HL-60 (cell line): ENCODE data around the gene GAS6.

Experiments
- DNase-seq, 2 experiments: peaks; one replicate each; pipeline ENCODE4 v3.0.0-alpha.2; 2010 to 2020; ENCODE audit warnings: low read depth in 1 of 2, low spot score in 1 of 2
- H3K27ac ChIP-seq: fragments of 250-450 bp; sonication (Bioruptor Pico); replicated peaks from 2 replicates; pipeline ENCODE4 v1.5.1; 2020; ENCODE audit warnings: mild to moderate bottlenecking, moderate library complexity
- H3K27me3 ChIP-seq: fragments of 250-450 bp; sonication (Bioruptor Pico); 2 replicates; pipeline ENCODE4 v1.5.1; 2021; ENCODE audit warnings: mild to moderate bottlenecking, moderate library complexity; ENCODE audit not compliant: insufficient read depth, poor library complexity, severe bottlenecking
- H3K4me3 ChIP-seq: replicated peaks from 2 replicates; pipeline ENCODE4 v1.5.1; 2011; ENCODE audit warnings: mild to moderate bottlenecking, control low read depth, low read length; ENCODE audit not compliant: insufficient read depth
- GABPA ChIP-seq: IDR thresholded peaks from 2 replicates; pipeline ENCODE4 v1.6.1; 2012; ENCODE audit warnings: low read depth
- POLR2AphosphoS5 ChIP-seq: IDR thresholded peaks from 2 replicates; pipeline ENCODE4 v1.6.1; 2012; ENCODE audit warnings: low read depth
- SPI1 ChIP-seq: IDR thresholded peaks from 2 replicates; pipeline ENCODE4 v1.6.1; 2012; ENCODE audit warnings: low read depth, mild to moderate bottlenecking, borderline replicate concordance
- TF ChIP-seq, protein P1 (sequence below): IDR thresholded peaks from one replicate; pipeline ENCODE4 v1.5.1; 2011; ENCODE audit warnings: low read length, control low read depth, inconsistent platforms; ENCODE audit not compliant: insufficient read depth
- TF ChIP-seq, protein P2 (sequence below): IDR thresholded peaks from 2 replicates; pipeline ENCODE4 v1.6.1; 2012; ENCODE audit warnings: low read depth; ENCODE audit not compliant: insufficient replicate concordance

GAS6 gene

DNA sequence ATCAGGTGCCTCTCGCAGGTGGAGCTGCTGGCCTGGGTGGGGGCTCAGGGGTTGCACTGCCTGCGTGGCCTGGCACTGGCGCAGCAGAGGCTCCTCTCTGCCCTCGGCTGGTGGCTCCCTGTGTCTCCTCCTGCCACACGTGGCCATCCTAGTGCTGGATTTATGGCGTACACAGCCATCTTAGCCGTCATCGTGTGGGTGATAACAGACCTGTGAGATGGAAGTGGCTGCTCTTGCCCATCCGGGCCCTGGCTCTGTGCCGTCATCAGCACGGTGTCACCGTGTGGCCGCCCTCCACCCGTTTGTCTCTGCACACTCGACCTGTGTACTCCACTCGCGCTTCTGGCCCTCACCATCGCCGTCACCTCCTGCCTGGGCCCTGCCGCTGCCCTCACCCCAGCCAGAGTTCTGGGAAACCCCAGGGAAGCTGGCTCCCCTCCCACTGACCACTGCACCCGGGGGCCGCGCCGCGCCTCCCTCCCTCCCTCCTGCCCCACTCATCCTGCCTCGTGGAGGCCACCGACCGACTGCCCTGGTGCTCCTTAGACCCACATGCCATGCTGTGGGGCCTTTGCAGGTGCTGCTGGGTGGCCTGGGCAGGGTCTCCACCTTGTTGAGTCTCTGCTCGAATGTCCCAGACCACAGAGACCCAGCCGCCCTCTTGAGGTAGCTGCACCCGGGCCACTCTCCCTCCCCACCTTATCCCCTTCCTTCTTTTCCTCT is 75.3 kb downstream of the GAS6 start:
- Histone ChIP-seq H3K4me3 (no peak overlapping the region), H3K27ac (no peak overlapping the region), H3K27me3 (no peaks in the 10 kb centered on the region)
- DNase-seq, result no peak
- TF ChIP-seq, protein P1, sequence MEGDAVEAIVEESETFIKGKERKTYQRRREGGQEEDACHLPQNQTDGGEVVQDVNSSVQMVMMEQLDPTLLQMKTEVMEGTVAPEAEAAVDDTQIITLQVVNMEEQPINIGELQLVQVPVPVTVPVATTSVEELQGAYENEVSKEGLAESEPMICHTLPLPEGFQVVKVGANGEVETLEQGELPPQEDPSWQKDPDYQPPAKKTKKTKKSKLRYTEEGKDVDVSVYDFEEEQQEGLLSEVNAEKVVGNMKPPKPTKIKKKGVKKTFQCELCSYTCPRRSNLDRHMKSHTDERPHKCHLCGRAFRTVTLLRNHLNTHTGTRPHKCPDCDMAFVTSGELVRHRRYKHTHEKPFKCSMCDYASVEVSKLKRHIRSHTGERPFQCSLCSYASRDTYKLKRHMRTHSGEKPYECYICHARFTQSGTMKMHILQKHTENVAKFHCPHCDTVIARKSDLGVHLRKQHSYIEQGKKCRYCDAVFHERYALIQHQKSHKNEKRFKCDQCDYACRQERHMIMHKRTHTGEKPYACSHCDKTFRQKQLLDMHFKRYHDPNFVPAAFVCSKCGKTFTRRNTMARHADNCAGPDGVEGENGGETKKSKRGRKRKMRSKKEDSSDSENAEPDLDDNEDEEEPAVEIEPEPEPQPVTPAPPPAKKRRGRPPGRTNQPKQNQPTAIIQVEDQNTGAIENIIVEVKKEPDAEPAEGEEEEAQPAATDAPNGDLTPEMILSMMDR, result no peak
- TF ChIP-seq SPI1 (no peak), GABPA (no peak), POLR2AphosphoS5 (no peak)
- TF ChIP-seq, protein P2, sequence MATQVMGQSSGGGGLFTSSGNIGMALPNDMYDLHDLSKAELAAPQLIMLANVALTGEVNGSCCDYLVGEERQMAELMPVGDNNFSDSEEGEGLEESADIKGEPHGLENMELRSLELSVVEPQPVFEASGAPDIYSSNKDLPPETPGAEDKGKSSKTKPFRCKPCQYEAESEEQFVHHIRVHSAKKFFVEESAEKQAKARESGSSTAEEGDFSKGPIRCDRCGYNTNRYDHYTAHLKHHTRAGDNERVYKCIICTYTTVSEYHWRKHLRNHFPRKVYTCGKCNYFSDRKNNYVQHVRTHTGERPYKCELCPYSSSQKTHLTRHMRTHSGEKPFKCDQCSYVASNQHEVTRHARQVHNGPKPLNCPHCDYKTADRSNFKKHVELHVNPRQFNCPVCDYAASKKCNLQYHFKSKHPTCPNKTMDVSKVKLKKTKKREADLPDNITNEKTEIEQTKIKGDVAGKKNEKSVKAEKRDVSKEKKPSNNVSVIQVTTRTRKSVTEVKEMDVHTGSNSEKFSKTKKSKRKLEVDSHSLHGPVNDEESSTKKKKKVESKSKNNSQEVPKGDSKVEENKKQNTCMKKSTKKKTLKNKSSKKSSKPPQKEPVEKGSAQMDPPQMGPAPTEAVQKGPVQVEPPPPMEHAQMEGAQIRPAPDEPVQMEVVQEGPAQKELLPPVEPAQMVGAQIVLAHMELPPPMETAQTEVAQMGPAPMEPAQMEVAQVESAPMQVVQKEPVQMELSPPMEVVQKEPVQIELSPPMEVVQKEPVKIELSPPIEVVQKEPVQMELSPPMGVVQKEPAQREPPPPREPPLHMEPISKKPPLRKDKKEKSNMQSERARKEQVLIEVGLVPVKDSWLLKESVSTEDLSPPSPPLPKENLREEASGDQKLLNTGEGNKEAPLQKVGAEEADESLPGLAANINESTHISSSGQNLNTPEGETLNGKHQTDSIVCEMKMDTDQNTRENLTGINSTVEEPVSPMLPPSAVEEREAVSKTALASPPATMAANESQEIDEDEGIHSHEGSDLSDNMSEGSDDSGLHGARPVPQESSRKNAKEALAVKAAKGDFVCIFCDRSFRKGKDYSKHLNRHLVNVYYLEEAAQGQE, result no peak

DNA sequence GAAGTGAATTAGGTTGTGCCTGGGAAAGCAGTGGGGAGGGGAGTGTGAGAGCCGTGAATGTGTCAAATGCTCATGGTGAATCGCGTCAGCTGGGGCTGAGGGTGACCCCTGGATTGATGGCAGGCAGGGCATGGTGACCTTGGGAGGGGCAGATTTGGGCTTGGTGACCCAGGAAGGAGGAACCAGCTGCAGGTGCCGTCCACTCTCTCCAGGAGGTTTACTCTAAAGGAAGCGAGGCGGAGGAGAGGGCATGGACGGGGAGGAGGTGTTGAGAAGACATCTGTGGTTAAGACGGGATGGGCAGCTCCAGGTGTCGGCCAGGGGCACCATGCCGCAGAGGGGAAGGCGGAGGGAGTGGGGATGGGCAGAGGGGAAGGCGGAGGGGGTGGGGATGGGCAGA is 76.2 kb downstream of the GAS6 start:
- TF ChIP-seq, protein P2, result no peak
- TF ChIP-seq GABPA (no peak), SPI1 (no peak), POLR2AphosphoS5 (no peak)
- TF ChIP-seq, protein P1, result no peak
- H3K27me3 ChIP-seq, result no peaks in the 10 kb centered on the region

DNA sequence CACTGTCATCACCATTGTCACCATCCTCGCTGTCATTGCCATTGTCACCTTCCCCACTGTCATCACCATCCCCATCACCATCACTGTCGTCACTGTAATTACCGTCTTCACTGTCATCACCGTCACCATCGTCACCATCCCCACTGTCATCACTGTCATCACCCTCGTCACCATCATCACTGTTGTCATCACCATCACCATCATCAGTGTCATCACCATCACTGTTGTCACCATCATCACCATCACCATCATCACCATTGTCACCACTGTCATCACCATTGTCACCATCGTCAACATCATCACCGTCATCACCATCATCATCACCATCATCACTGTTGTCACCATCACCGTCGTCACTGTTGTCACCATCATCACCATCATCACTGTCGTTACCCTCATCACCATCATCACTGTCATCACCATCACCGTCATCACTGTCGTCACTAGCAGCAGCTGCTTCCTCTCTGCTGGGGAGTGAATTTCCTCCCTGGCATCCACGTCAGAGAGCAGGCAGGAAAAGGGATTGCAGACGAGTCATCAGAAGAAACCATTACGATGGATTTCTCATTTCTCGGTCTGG is 77.5 kb downstream of the GAS6 start:
- no peak for DNase-seq
- no peak overlapping the region for H3K27ac ChIP-seq
- H3K4me3 ChIP-seq, result no peak overlapping the region
- TF ChIP-seq POLR2AphosphoS5 (no peak), SPI1 (no peak), GABPA (no peak)
- TF ChIP-seq, protein P2, result no peak
- TF ChIP-seq, protein P1, result no peak
- H3K27me3 ChIP-seq, result no peaks in the 10 kb centered on the region

More for the DNA sequence above, 76.2 kb downstream of the GAS6 start:
- no peak for DNase-seq
- H3K27ac ChIP-seq, result no peak overlapping the region
- H3K4me3 ChIP-seq, result no peak overlapping the region
